Neuron (in vitro differentiated cells): Measurements from ENCODE around the gene NECTIN1.

Experiments
- H2AFZ ChIP-seq: one replicate; pipeline ENCODE4 v1.6.1; 2013; ENCODE audit warnings: low read depth, mild to moderate bottlenecking, inconsistent platforms, low read length, moderate library complexity
- H3K27me3 ChIP-seq: one replicate; pipeline ENCODE4 v1.6.1; 2013; ENCODE audit warnings: low read length; ENCODE audit not compliant: insufficient read depth
- H3K36me3 ChIP-seq: one replicate; pipeline ENCODE4 v1.6.1; 2013; ENCODE audit warnings: low read length; ENCODE audit not compliant: insufficient read depth
- H3K4me1 ChIP-seq: one replicate; pipeline ENCODE4 v1.6.1; 2013; ENCODE audit warnings: low read length; ENCODE audit not compliant: insufficient read depth
- H3K4me3 ChIP-seq: 2 replicates; pipeline ENCODE4 v1.5.1; 2013; ENCODE audit warnings: mild to moderate bottlenecking, low read length, moderate library complexity
- H3K9me3 ChIP-seq: one replicate; pipeline ENCODE4 v1.6.1; 2013; ENCODE audit warnings: low read length

NECTIN1 gene

DNA sequence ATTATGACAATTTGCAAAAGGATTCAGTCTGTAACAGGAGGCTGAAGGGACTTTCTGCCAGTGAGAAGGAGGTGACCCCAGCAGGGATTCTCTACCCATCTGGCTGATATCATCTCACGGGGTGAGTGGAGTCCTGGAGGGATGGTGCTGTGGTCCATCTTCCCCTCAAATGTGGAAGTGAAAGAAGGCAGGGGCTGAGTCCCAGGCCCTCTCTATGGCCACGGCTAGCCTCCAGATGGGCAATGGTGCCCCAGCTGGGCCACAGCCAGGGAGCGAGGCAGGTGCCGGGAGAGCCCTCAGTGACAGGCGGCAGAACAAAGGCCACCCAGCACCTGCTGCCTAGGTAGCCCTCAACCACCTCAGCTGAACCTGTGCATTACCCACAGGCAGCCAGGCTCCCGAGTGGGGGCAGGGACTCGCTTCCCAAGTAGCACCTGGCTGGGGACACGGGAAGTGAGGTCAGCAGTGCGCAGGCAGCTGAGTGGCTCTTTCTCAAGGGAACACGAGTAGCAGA lies 6.7 kb downstream of the NECTIN1 start:
- Histone ChIP-seq H3K27me3 (no peaks in the 10 kb centered on the region), H3K9me3 (no peaks in the 10 kb centered on the region), H2AFZ (no peak overlapping the region), H3K4me3 (no peak overlapping the region), H3K4me1 (peaks cover 37% of the 10 kb centered on the region), H3K36me3 (no peaks in the 10 kb centered on the region)

DNA sequence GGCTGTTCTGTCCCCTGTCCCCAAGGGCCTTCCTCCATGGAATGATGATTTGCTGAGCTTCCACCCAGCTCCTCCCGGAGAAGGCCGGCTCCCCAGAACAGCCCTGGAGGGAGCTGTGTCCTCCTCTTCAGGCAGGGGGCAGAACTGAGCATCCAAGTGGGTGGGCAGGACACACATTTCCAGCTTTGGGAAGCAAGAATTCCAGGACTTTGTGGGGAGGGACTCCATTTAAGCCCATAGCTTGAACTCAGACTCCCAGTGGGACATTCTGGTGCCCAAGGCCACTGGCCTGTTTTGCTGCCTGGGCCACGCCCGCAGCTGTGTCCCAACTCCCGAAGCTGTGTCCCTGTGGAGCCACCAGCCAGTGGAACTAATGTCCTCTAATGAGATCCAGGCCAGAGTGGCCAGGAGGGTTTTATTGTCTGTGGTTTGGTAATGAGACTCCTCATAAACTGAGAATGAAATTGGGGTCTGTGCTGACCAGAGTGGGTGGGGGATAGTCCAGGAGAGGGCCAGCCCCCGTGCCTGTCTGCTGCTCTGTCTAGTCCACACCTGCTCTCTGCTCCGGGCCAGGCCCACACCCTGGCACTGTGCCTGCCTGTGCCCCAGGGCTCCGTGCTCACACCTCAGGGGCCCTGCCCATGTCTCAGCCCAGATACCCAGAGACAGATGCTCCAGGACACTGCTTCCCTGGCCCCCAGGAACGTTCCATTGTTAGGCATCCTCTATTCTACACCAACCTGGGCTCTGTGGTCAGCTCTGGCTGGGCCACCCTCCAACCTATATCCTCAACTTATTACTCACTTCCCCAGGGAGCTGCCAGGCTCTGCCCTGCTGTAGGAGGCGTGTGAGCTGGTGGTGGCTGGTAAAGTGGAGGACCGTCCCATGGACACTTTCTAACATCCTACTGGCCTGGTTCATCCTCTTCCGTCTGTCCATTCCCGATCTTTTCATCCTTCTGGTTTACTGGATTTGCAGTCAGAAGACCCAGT lies 7.6 kb downstream of the NECTIN1 start:
- Histone ChIP-seq H3K4me3 (no peak overlapping the region), H3K27me3 (no peaks in the 10 kb centered on the region), H2AFZ (no peak overlapping the region), H3K9me3 (no peaks in the 10 kb centered on the region), H3K36me3 (no peaks in the 10 kb centered on the region), H3K4me1 (peaks cover 37% of the 10 kb centered on the region)

GRCh38 chr11:119720311-119720913 lies 8.6 kb downstream of the NECTIN1 start:
- Histone ChIP-seq H3K9me3 (no peaks in the 10 kb centered on the region), H3K4me3 (no peak overlapping the region), H3K27me3 (no peaks in the 10 kb centered on the region), H2AFZ (no peak overlapping the region), H3K36me3 (no peaks in the 10 kb centered on the region), H3K4me1 (peaks cover 31% of the 10 kb centered on the region)

GRCh38 chr11:119717839-119718534 lies 11.0 kb downstream of the NECTIN1 start:
- H3K27me3 ChIP-seq, result no peaks in the 10 kb centered on the region
- H3K4me1 ChIP-seq, result peaks cover 27% of the 10 kb centered on the region
- no peaks in the 10 kb centered on the region for H3K36me3 ChIP-seq
- H3K4me3 ChIP-seq, result no peak overlapping the region
- H2AFZ ChIP-seq, result no peak overlapping the region
- H3K9me3 ChIP-seq, result no peaks in the 10 kb centered on the region

- no peaks in the 10 kb centered on the region for H3K36me3 ChIP-seq
- H3K4me1 ChIP-seq, result peaks cover 27% of the 10 kb centered on the region
- H2AFZ ChIP-seq, result no peak overlapping the region
- H3K4me3 ChIP-seq, result no peak overlapping the region
- H3K27me3 ChIP-seq, result no peaks in the 10 kb centered on the region
- H3K9me3 ChIP-seq, result no peaks in the 10 kb centered on the region
Measured at GRCh38 chr11:119716582-119717498, 12.2 kb downstream of the NECTIN1 start.

DNA sequence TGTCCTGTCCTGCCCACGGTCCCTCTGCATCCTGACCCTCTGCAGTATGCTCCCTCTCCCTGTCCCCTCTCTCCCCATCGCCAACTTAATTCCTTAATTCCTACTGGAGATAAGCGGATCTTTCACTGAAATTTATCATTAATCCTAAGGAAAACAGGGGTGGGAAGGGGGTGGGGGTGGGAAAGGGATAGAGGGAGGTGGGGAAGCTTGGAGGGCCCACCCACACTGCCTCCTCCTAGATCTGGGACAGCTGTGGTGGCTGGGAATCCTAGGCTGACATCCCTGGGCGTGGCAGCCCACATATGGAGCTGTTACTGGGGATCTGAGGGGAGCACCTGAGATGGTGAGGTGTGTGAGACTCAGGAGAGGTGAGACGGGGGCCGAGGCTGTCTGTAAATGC lies 14.4 kb downstream of the NECTIN1 start:
- no peaks in the 10 kb centered on the region for H3K27me3 ChIP-seq
- peaks cover 38% of the 10 kb centered on the region for H3K4me1 ChIP-seq
- H2AFZ ChIP-seq, result no peak overlapping the region
- H3K9me3 ChIP-seq, result no peaks in the 10 kb centered on the region
- H3K36me3 ChIP-seq, result no peaks in the 10 kb centered on the region
- H3K4me3 ChIP-seq, result no peak overlapping the region

- H3K27me3 ChIP-seq, result no peaks in the 10 kb centered on the region
- no peaks in the 10 kb centered on the region for H3K9me3 ChIP-seq
- no peak overlapping the region for H3K4me3 ChIP-seq
- no peaks in the 10 kb centered on the region for H3K36me3 ChIP-seq
- peaks cover 41% of the 10 kb centered on the region for H3K4me1 ChIP-seq
- no peak overlapping the region for H2AFZ ChIP-seq
Measured at GRCh38 chr11:119714189-119714588, 14.8 kb downstream of the NECTIN1 start.

GRCh38 chr11:119713359-119714040 lies 15.5 kb downstream of the NECTIN1 start:
- Histone ChIP-seq H3K4me3 (no peak overlapping the region), H3K36me3 (no peaks in the 10 kb centered on the region), H3K4me1 (peaks cover 46% of the 10 kb centered on the region), H3K27me3 (no peaks in the 10 kb centered on the region), H2AFZ (no peak overlapping the region), H3K9me3 (no peaks in the 10 kb centered on the region)

DNA sequence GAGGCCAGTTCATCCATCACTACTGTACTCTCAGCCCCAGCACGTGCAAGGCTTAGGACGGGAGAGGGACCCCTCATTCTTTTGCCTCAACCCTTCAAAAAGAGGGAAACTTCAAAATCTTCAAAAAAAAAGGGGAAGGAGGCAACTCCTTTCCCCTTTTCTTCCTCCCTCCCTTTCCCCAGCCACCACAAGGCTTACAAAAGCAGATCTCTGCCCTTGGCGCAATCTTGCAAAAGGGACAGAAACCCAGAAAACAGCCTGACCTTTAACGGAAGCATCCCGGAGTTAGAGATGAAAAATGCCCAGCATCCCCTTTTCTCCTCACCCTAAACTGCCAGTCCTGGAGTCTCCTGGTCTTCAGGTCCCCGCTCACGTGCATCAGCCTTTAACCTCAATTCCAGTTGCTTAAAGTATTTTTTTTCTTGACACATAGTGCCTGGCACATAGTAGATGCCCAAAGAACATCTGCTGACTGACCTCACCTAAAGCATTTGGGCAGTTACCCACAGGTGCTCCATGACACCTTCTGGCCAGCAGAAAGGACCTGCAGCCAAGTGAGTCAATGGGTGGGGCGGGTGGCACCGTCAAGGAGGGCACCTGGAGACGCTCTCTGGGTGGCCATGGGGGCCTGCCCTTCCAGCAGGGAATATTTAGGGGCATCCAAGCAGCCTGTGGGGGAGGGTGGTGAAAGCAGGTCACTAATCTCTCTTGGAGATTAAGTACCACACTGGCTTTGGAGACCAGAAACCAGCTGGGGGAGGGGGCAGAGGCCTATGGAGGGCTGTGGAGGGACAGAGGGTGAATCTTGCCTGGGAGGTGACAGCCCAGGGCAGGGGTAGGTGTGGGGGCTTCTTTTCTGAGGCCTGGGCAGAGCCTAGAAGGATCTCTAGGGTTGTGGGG lies 16.3 kb downstream of the NECTIN1 start:
- Histone ChIP-seq H3K4me3 (no peak overlapping the region), H3K27me3 (no peaks in the 10 kb centered on the region), H3K4me1 (peaks cover 45% of the 10 kb centered on the region), H3K9me3 (no peaks in the 10 kb centered on the region), H2AFZ (no peak overlapping the region), H3K36me3 (no peaks in the 10 kb centered on the region)

DNA sequence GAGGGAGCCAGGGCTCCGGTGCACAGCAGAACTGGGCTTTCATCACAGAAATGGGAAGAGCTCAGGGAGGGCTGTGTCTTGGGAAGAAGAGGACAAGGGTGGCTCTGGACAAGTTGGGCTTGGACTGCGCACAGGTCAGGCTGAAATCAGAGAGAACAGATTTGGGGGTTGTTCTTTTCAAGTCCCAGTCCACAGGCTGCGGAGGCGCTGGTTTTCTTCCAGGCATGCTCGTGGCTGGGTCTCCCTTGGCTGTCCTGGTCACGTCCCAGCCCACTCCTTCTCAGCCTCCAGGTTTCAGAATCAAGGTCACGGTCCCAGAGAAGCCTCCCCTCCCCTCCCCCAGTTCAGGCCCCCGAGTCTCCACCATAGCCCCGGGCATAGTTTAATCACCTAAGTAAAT lies 17.0 kb downstream of the NECTIN1 start:
- Histone ChIP-seq H3K4me1 (peaks cover 38% of the 10 kb centered on the region), H3K9me3 (no peaks in the 10 kb centered on the region), H2AFZ (no peak overlapping the region), H3K4me3 (no peak overlapping the region), H3K27me3 (no peaks in the 10 kb centered on the region), H3K36me3 (no peaks in the 10 kb centered on the region)

DNA sequence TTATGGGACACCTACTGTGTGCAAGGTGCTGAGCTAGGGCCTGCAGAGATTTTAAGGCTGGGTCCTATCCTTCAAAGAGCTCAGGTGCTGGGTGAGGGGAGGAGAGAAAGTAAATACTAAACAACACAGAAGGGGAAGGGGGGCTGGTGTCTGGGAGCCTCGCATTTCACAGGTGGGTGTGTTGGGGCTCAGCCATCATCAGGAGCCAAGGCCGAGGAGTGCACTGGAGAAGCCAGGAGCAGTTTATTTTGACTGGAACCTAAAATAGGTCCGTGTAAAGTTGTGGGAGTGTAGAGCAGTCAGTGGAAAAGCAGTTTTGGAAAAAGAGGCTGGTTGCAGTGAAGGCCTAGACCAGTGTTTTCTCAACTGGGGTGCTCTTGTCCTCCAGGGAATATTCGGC lies 17.5 kb downstream of the NECTIN1 start:
- no peaks in the 10 kb centered on the region for H3K27me3 ChIP-seq
- H3K9me3 ChIP-seq, result no peaks in the 10 kb centered on the region
- no peak overlapping the region for H2AFZ ChIP-seq
- peaks cover 32% of the 10 kb centered on the region for H3K4me1 ChIP-seq
- no peak overlapping the region for H3K4me3 ChIP-seq
- no peaks in the 10 kb centered on the region for H3K36me3 ChIP-seq
